OCI-LY1 (cell line): ENCODE results near the gene CTSH.

Experiments used
- H2AFZ ChIP-seq: fragments of 200-600 bp; sonication (generic), shearing (Covaris generic); 2 replicates; pipeline ENCODE4 v1.6.0; 2014; ENCODE audit warnings: antibody characterized with exemption, mild to moderate bottlenecking, low read length
- H3F3A ChIP-seq: fragments of 200-600 bp; sonication (generic), shearing (Covaris generic); 2 replicates; pipeline ENCODE4 v1.6.0; 2014; ENCODE audit warnings: mild to moderate bottlenecking, antibody characterized with exemption, low read length, moderate library complexity; ENCODE audit not compliant: insufficient read depth
- H3K27ac ChIP-seq: fragments of 200-600 bp; sonication (generic); 2 replicates; pipeline ENCODE4 v1.5.1; 2014; ENCODE audit warnings: low read length, mixed run types, mild to moderate bottlenecking, low read depth; ENCODE audit not compliant: poor library complexity, severe bottlenecking
- H3K27me3 ChIP-seq: fragments of 200-600 bp; sonication (generic); 2 replicates; pipeline ENCODE4 v1.6.0; 2014; ENCODE audit warnings: antibody characterized with exemption, mild to moderate bottlenecking, low read length, moderate library complexity; ENCODE audit not compliant: insufficient read depth
- H3K36me3 ChIP-seq: fragments of 200-600 bp; sonication (generic); 2 replicates; pipeline ENCODE4 v1.6.1; 2014; ENCODE audit warnings: mild to moderate bottlenecking, antibody characterized with exemption, low read length, moderate library complexity, mixed read lengths; ENCODE audit not compliant: insufficient read depth
- H3K4me1 ChIP-seq: fragments of 200-600 bp; sonication (generic); 2 replicates; pipeline ENCODE4 v1.5.1; 2014; ENCODE audit warnings: mild to moderate bottlenecking, low read length, moderate library complexity; ENCODE audit not compliant: insufficient read depth, severe bottlenecking
- H3K4me2 ChIP-seq: fragments of 200-600 bp; sonication (generic), shearing (Covaris generic); 2 replicates; pipeline ENCODE4 v1.6.1; 2014; ENCODE audit warnings: low read length
- H3K4me3 ChIP-seq: fragments of 200-600 bp; sonication (generic); 2 replicates; pipeline ENCODE4 v1.5.1; 2014; ENCODE audit warnings: low read length, low read depth, mild to moderate bottlenecking, mixed read lengths; ENCODE audit not compliant: poor library complexity, severe bottlenecking
- H3K79me2 ChIP-seq: fragments of 200-600 bp; shearing (Covaris generic); 2 replicates; pipeline ENCODE4 v1.6.1; 2016; ENCODE audit warnings: mixed run types, low read length, mixed read lengths; ENCODE audit not compliant: insufficient read depth
- H3K9ac ChIP-seq: fragments of 200-600 bp; sonication (generic), shearing (Covaris generic); 2 replicates; pipeline ENCODE4 v1.6.1; 2014; ENCODE audit warnings: mild to moderate bottlenecking, low read length, mixed read lengths
- H3K9me2 ChIP-seq: fragments of 200-600 bp; sonication (generic), shearing (Covaris generic); 2 replicates; pipeline ENCODE4 v1.6.1; 2014; ENCODE audit warnings: low read depth, mild to moderate bottlenecking, low read length, mixed read lengths
- H3K9me3 ChIP-seq: fragments of 200-600 bp; shearing (Covaris generic); 2 replicates; pipeline ENCODE4 v1.6.1; 2014; ENCODE audit warnings: low read length, mixed read lengths
- H4K20me1 ChIP-seq: fragments of 200-600 bp; sonication (generic), shearing (Covaris generic); 2 replicates; pipeline ENCODE4 v1.6.0; 2016; ENCODE audit warnings: mild to moderate bottlenecking, low read length; ENCODE audit not compliant: insufficient read depth
- CTCF ChIP-seq: fragments of 200-600 bp; sonication (generic), shearing (Covaris generic); IDR thresholded peaks from 2 replicates; pipeline ENCODE4 v1.5.1; 2017; ENCODE audit warnings: mild to moderate bottlenecking, antibody characterized with exemption, low read length, moderate library complexity, mixed read lengths
- EZH2 ChIP-seq: fragments of 200-600 bp; sonication (generic), shearing (Covaris generic); IDR thresholded peaks from 2 replicates; pipeline ENCODE4 v1.8.0; 2017; ENCODE audit warnings: borderline replicate concordance, mixed run types, mild to moderate bottlenecking, antibody characterized with exemption, low read length, moderate library complexity, mixed read lengths

CTSH gene

GRCh38 chr15:78898540-78898939 is 46.3 kb downstream of the CTSH start:
- H3K27me3 ChIP-seq, result no peaks in the 10 kb centered on the region
- no peak overlapping the region for H3K4me2 ChIP-seq
- H2AFZ ChIP-seq, result no peak overlapping the region
- H4K20me1 ChIP-seq, result no peaks in the 10 kb centered on the region; the same call in 1 of the 2 replicates
- H3K4me3 ChIP-seq, result no peak overlapping the region
- no peaks in the 10 kb centered on the region for H3K79me2 ChIP-seq
- TF ChIP-seq EZH2 (no peak), CTCF (no peak)
- H3K4me1 ChIP-seq, result no peaks in the 10 kb centered on the region
- H3K36me3 ChIP-seq, result peaks cover 98% of the 10 kb centered on the region
- no peak overlapping the region for H3K27ac ChIP-seq
- H3K9me2 ChIP-seq, result no peaks in the 10 kb centered on the region
- H3K9me3 ChIP-seq, result no peaks in the 10 kb centered on the region
- no peak overlapping the region for H3K9ac ChIP-seq
- H3F3A ChIP-seq, result 0 out of 2 replicates have a peak, but pooled peaks cover 6% of the 10 kb centered on the region

- Histone ChIP-seq H3K9me2 (no peaks in the 10 kb centered on the region), H3K9ac (no peak overlapping the region), H4K20me1 (no peaks in the 10 kb centered on the region; the same call in 1 of the 2 replicates), H3F3A (0 out of 2 replicates have a peak, but pooled peaks cover 6% of the 10 kb centered on the region), H2AFZ (no peak overlapping the region), H3K4me2 (no peak overlapping the region), H3K4me1 (no peaks in the 10 kb centered on the region), H3K9me3 (no peaks in the 10 kb centered on the region), H3K4me3 (no peak overlapping the region), H3K36me3 (peaks cover 99% of the 10 kb centered on the region), H3K27me3 (no peaks in the 10 kb centered on the region), H3K79me2 (no peaks in the 10 kb centered on the region), H3K27ac (no peak overlapping the region)
- TF ChIP-seq CTCF, result no peak
- no peak for TF ChIP-seq EZH2
Measured at GRCh38 chr15:78895471-78895870, 49.4 kb downstream of the CTSH start.

- Histone ChIP-seq H2AFZ (no peak overlapping the region), H3K27ac (no peak overlapping the region), H3K9ac (no peak overlapping the region), H3K4me3 (no peak overlapping the region), H3K4me1 (no peaks in the 10 kb centered on the region), H3K27me3 (no peaks in the 10 kb centered on the region), H3K79me2 (peaks cover 4% of the 10 kb centered on the region; the same call in 1 of the 2 replicates), H4K20me1 (no peaks in the 10 kb centered on the region), H3K36me3 (peaks cover 97% of the 10 kb centered on the region), H3K9me2 (no peaks in the 10 kb centered on the region), H3K9me3 (no peaks in the 10 kb centered on the region), H3K4me2 (no peak overlapping the region), H3F3A (0 out of 2 replicates have a peak, but pooled peaks cover 6% of the 10 kb centered on the region)
- TF ChIP-seq EZH2 (no peak), CTCF (no peak)
Measured at GRCh38 chr15:78893538-78893937, 51.3 kb downstream of the CTSH start.
